Ishikawa (cell line): Measurements from ENCODE around the gene PRRX2.

Experiments used
- CEBPB ChIP-seq: IDR thresholded peaks from 2 replicates; pipeline ENCODE4 v1.6.1; 2012
- CREB1 ChIP-seq: IDR thresholded peaks from 2 replicates; pipeline ENCODE4 v1.6.1; 2012; ENCODE audit warnings: low read depth
- EGR1 ChIP-seq: IDR thresholded peaks from 2 replicates; pipeline ENCODE4 v1.6.1; 2012
- EP300 ChIP-seq: IDR thresholded peaks from 2 replicates; pipeline ENCODE4 v1.6.1; 2012; ENCODE audit warnings: borderline replicate concordance
- FOXM1 ChIP-seq: IDR thresholded peaks from 2 replicates; pipeline ENCODE4 v1.6.1; 2012; ENCODE audit warnings: low read depth, borderline replicate concordance
- MAX ChIP-seq: IDR thresholded peaks from 2 replicates; pipeline ENCODE4 v1.6.1; 2012
- NFIC ChIP-seq: IDR thresholded peaks from 2 replicates; pipeline ENCODE4 v1.6.1; 2012
- RAD21 ChIP-seq: IDR thresholded peaks from 2 replicates; pipeline ENCODE4 v1.6.1; 2012; ENCODE audit warnings: low read depth
- REST ChIP-seq: IDR thresholded peaks from 2 replicates; pipeline ENCODE4 v1.6.1; 2012; ENCODE audit warnings: low read depth, mild to moderate bottlenecking
- TAF1 ChIP-seq: IDR thresholded peaks from 2 replicates; pipeline ENCODE4 v1.6.1; 2012; ENCODE audit warnings: low read depth, mild to moderate bottlenecking
- TCF12 ChIP-seq: IDR thresholded peaks from 2 replicates; pipeline ENCODE4 v1.6.1; 2012; ENCODE audit warnings: low read depth
- TEAD4 ChIP-seq: IDR thresholded peaks from 2 replicates; pipeline ENCODE4 v1.6.1; 2012
- USF1 ChIP-seq: IDR thresholded peaks from 2 replicates; pipeline ENCODE4 v1.6.1; 2012
- YY1 ChIP-seq: IDR thresholded peaks from 2 replicates; pipeline ENCODE4 v1.6.1; 2012; ENCODE audit warnings: low read depth
- ZBTB7A ChIP-seq: IDR thresholded peaks from 2 replicates; pipeline ENCODE4 v1.6.1; 2012; ENCODE audit warnings: low read depth

PRRX2 gene

GRCh38 chr9:129629251-129629820 is 36.1 kb upstream of the PRRX2 start:
- TF ChIP-seq EGR1 = no peak
- TF ChIP-seq CREB1 = no peak
- no peak for TF ChIP-seq NFIC
- no peak for TF ChIP-seq REST
- TF ChIP-seq ZBTB7A = no peak
- TF ChIP-seq CEBPB = no peak
- TF ChIP-seq USF1 = no peak
- TF ChIP-seq TAF1 = no peak
- no peak for TF ChIP-seq TEAD4

- no peak for TF ChIP-seq TAF1
- TF ChIP-seq REST = no peak
- TF ChIP-seq NFIC = no peak; the same call in 1 of the 2 replicates
- TF ChIP-seq ZBTB7A = no peak
- no peak for TF ChIP-seq TCF12
- no peak for TF ChIP-seq CEBPB
- TF ChIP-seq RAD21 = no peak
- TF ChIP-seq EGR1 = no peak
- no peak for TF ChIP-seq MAX
- TF ChIP-seq EP300 = no peak
Observed at GRCh38 chr9:129630967-129631673, 34.3 kb upstream of the PRRX2 start.

GRCh38 chr9:129631674-129632129 is 33.7 kb upstream of the PRRX2 start:
- TF ChIP-seq NFIC (peak; percentile 12; the same call in 1 of the 2 replicates), TCF12 (no peak)

- TF ChIP-seq TAF1 (no peak), USF1 (no peak), FOXM1 (no peak), TEAD4 (no peak), ZBTB7A (no peak), YY1 (no peak), CEBPB (no peak), NFIC (no peak), RAD21 (no peak), EGR1 (no peak)
Observed at GRCh38 chr9:129632460-129632859, 33.0 kb upstream of the PRRX2 start.

- TF ChIP-seq RAD21 (no peak), REST (no peak), TCF12 (no peak), ZBTB7A (no peak), EGR1 (no peak), CEBPB (no peak), USF1 (no peak), EP300 (no peak), FOXM1 (no peak), MAX (no peak), TEAD4 (no peak), NFIC (no peak), YY1 (no peak)
Observed at GRCh38 chr9:129633207-129633606, 32.2 kb upstream of the PRRX2 start.
